GM12878 (cell line): ENCODE measurements around the gene L3MBTL1. TPM values are rescaled to one million over a fixed set of nuclear protein-coding genes. Genes with fewer than 3 reads are reported as not detected.

ENCODE experiments used
- ATAC-seq: fragments of 200-7000 bp; cut with Tn5 transposase; 3 replicates; pipeline ENCODE4 v1.9.1; 2020; ENCODE audit warnings: mild to moderate bottlenecking, moderate library complexity
- BruUV-seq: library from RNA; stranded (reverse); fragments of 400-500 nt; replicated peaks from 2 replicates; lab custom pipeline; 2021; lab: Mats Ljungman, UMichigan
- CTCF ChIA-PET: fragments of 300-600 bp; sonication (Branson Sonifier 250); formaldehyde crosslinking; extraction: SDS; loops from one replicate; lab custom pipeline; 2021; ENCODE audit warnings: inconsistent platforms; lab: Yijun Ruan, JAX
- POLR2A ChIA-PET: fragments of 350-600 bp; formaldehyde crosslinking; extraction: SDS; loops from one replicate; lab custom pipeline; 2021; ENCODE audit warnings: inconsistent platforms; lab: Charles Lee
- RAD21 ChIA-PET: fragments of 300-600 bp; sonication (Branson Sonifier 250); formaldehyde crosslinking; loops from one replicate; lab custom pipeline; 2023; ENCODE audit warnings: antibody characterized with exemption; ENCODE audit not compliant: unreplicated experiment; lab: Charles Lee
- SMC1A ChIA-PET: fragments of 300-600 bp; sonication (Branson Sonifier 250); formaldehyde crosslinking; loops from one replicate; lab custom pipeline; 2023; ENCODE audit not compliant: unreplicated experiment, uncharacterized antibody; lab: Charles Lee
- DNase-seq: peaks from one replicate; pipeline ENCODE4 v3.0.0-alpha.2; 2011; ENCODE audit warnings: low read depth, low spot score
- FAIRE-seq: peaks from 3 replicates; lab custom pipeline; 2011; peaks lifted over from hg19 to GRCh38; lab: Jason Lieb, UNC
- H2AFZ ChIP-seq: 2 replicates; pipeline ENCODE4 v1.6.0; 2011; ENCODE audit warnings: low read depth, low read length, control low read depth; ENCODE audit not compliant: control insufficient read depth
- H3K27ac ChIP-seq: 2 replicates; pipeline ENCODE4 v1.5.1; 2011; ENCODE audit warnings: control low read depth; ENCODE audit not compliant: control insufficient read depth, insufficient read depth
- H3K27me3 ChIP-seq, 2 experiments: replicated peaks in 1 of 2; 2 replicates each; pipeline versions ENCODE4 v1.6.0 to v1.6.1; 2011; ENCODE audit warnings: low read length in 1 of 2; ENCODE audit not compliant: control insufficient read depth in 2 of 2, insufficient read depth in 2 of 2
- H3K36me3 ChIP-seq, 2 experiments: 2 replicates each; pipeline ENCODE4 v1.5.1; 2011; ENCODE audit warnings: low read length in 1 of 2; ENCODE audit not compliant: control insufficient read depth in 2 of 2, insufficient read depth in 2 of 2
- H3K4me1 ChIP-seq: 2 replicates; pipeline ENCODE4 v1.6.1; 2011; ENCODE audit warnings: mild to moderate bottlenecking, low read length, moderate library complexity, mixed read lengths; ENCODE audit not compliant: control insufficient read depth, insufficient read depth
- H3K4me2 ChIP-seq: 2 replicates; pipeline ENCODE4 v1.6.0; 2011; ENCODE audit warnings: control low read depth; ENCODE audit not compliant: control insufficient read depth, insufficient read depth
- H3K4me3 ChIP-seq: fragments of 200-600 bp; sonication (generic); 2 replicates; pipeline ENCODE4 v1.5.1; 2016
- H3K79me2 ChIP-seq: 2 replicates; pipeline ENCODE4 v1.6.0; 2011; ENCODE audit warnings: low read length; ENCODE audit not compliant: control insufficient read depth, insufficient read depth
- H3K9ac ChIP-seq: 2 replicates; pipeline ENCODE4 v1.8.0; 2011; ENCODE audit warnings: low read length, control low read depth, mixed read lengths; ENCODE audit not compliant: control insufficient read depth, insufficient read depth
- H3K9me3 ChIP-seq: replicated peaks from 3 replicates; pipeline ENCODE4 v1.5.1; 2011; ENCODE audit warnings: mild to moderate bottlenecking, low read length; ENCODE audit not compliant: control insufficient read depth, insufficient read depth
- H4K20me1 ChIP-seq: 2 replicates; pipeline ENCODE4 v1.6.0; 2011; ENCODE audit not compliant: control insufficient read depth, insufficient read depth
- CUX1 ChIP-seq: IDR thresholded peaks from 2 replicates; pipeline ENCODE4 v1.6.1; 2012; ENCODE audit warnings: improper control_type of control experiment, low read depth, low read length; ENCODE audit not compliant: insufficient replicate concordance
- MEF2A ChIP-seq: IDR thresholded peaks from 2 replicates; pipeline ENCODE4 v1.6.1; 2011; ENCODE audit warnings: low read depth, mild to moderate bottlenecking, low read length, moderate library complexity; ENCODE audit not compliant: insufficient read depth
- RFX5 ChIP-seq: IDR thresholded peaks from 2 replicates; pipeline ENCODE4 v1.6.1; 2011; ENCODE audit warnings: low read depth, low read length, improper control_type of control experiment
- SIN3A ChIP-seq: IDR thresholded peaks from 2 replicates; pipeline ENCODE4 v1.6.1; 2012; ENCODE audit warnings: low read depth, low read length, improper control_type of control experiment
- SRF ChIP-seq, 2 experiments: IDR thresholded peaks; 2 replicates each; pipeline ENCODE4 v1.6.1; 2011; ENCODE audit warnings: low read depth in 2 of 2, low read length in 2 of 2, mild to moderate bottlenecking in 1 of 2, moderate library complexity in 1 of 2
- TCF12 ChIP-seq: IDR thresholded peaks from 2 replicates; pipeline ENCODE4 v1.6.1; 2011; ENCODE audit warnings: low read depth, mild to moderate bottlenecking, low read length
- USF2 ChIP-seq: IDR thresholded peaks from 2 replicates; pipeline ENCODE4 v1.6.1; 2011; ENCODE audit warnings: low read depth, low read length, improper control_type of control experiment, borderline replicate concordance
- ZBTB33 ChIP-seq: fragments of 450-650 bp; IDR thresholded peaks from 2 replicates; pipeline ENCODE4 v1.6.1; 2017; ENCODE audit warnings: mild to moderate bottlenecking
- ZBTB40 ChIP-seq: fragments of 450-650 bp; IDR thresholded peaks from 2 replicates; pipeline ENCODE4 v1.6.1; 2016; ENCODE audit warnings: mild to moderate bottlenecking, moderate library complexity, borderline replicate concordance
- ZNF207 ChIP-seq: fragments of 450-650 bp; IDR thresholded peaks from 2 replicates; pipeline ENCODE4 v1.6.1; 2014; ENCODE audit warnings: antibody characterized with exemption, mild to moderate bottlenecking, borderline replicate concordance
- whole genome bisulfite sequencing: methylation state at CpG from one replicate; pipeline ENCODE4 v1.1.6; 2016; ENCODE audit warnings: low lambda C conversion rate; ENCODE audit not compliant: insufficient replicate concordance, insufficient coverage; ENCODE audit errors: missing lambda C conversion rate; 5-methylcytosine and 5-hydroxymethylcytosine counted together
- in situ Hi-C: fragments of 300-500 bp; cut with MboI; formaldehyde crosslinking; loops from 9 replicates; pipeline ENCODE4 v1.14.3; 2018; ENCODE audit warnings: mixed read lengths
- intact Hi-C: fragments of 100-400 bp; cut with micrococcal nuclease; formaldehyde crosslinking; loops from one replicate; pipeline ENCODE4 v1.14.2; 2022; ENCODE audit not compliant: unreplicated experiment
- polyA plus RNA-seq, 11 experiments: library from polyadenylated mRNA; depleted of rRNA in 4 of 11; unstranded in 6 of 11; stranded (reverse) in 5 of 11; fragments of >200 nt; fragmentation: Nextera tagmentation in 4 of 11; fragmentation: Illumina TruSeq in 1 of 11; extraction: Ambion mirVana in 4 of 11; extraction: Trizol in 1 of 11; gene quantifications; 1 replicate in 1 of 11; 2 replicates in 10 of 11; pipeline versions ENCODE4 v1.2.1 to v1.2.3, GENCODE V29; 2011 to 2016; ENCODE audit warnings: inconsistent platforms in 2 of 11, missing spikeins in 2 of 11, low read depth in 1 of 11
- total RNA-seq, 4 experiments: library from RNA; depleted of rRNA in 3 of 4; stranded (reverse); fragments of >200 nt in 3 of 4; fragmentation: Illumina TruSeq in 1 of 4; extraction: Trizol in 1 of 4; gene quantifications; 2 replicates each; pipeline versions ENCODE4 v1.2.1 to v1.2.3, GENCODE V29; 2013 to 2021

Gene L3MBTL1
- total and polyA plus RNA-seq, 10 of the 15 experiments (the other 5 are each of a cell fraction or from before 2014, with no cell fraction given) = 0.56 to 6.6 (median 3.9) TPM

GRCh38 chr20:43511879-43512278 is 4.4 kb downstream of the L3MBTL1 start:
- Histone ChIP-seq H3K4me2 (no peak overlapping the region), H2AFZ (no peak overlapping the region), H4K20me1 (no peaks in the 10 kb centered on the region), H3K4me3 (no peak overlapping the region), H3K36me3 (no peaks in the 10 kb centered on the region), H3K27me3 (peaks cover 2 to 8% of the 10 kb centered on the region in 2 experiments; a peak in 2 of 4 replicates), H3K79me2 (peaks cover 2% of the 10 kb centered on the region), H3K4me1 (peaks cover 3% of the 10 kb centered on the region; the same call in 1 of the 2 replicates), H3K9ac (no peak overlapping the region), H3K27ac (no peak overlapping the region), H3K9me3 (no peaks in the 10 kb centered on the region)
- ATAC-seq = no peak
- FAIRE-seq = no peak
- POLR2A ChIA-PET = no interaction called here
- RAD21 ChIA-PET = no interaction called here
- intact Hi-C loops = loop anchor here (5.0 kb wide), 1 partner anchor 55 kb away; the partner anchor contains the start of gene SRSF6
- in situ Hi-C loops = no loop called here
- SMC1A ChIA-PET = no interaction called here
- CTCF ChIA-PET = no interaction called here
- BruUV-seq = no TSS peak
- 53% methylated on average over 1 of the region's 1 CpG for WGBS
- no peak for DNase-seq
- TF ChIP-seq USF2 = no peak
- no peak for TF ChIP-seq ZBTB40
- TF ChIP-seq ZNF207 = no peak
- no peak for TF ChIP-seq RFX5
- no peak for TF ChIP-seq MEF2A
- TF ChIP-seq ZBTB33 = no peak
- no peak for TF ChIP-seq SIN3A
- TF ChIP-seq TCF12 = no peak
- no peak for TF ChIP-seq SRF (IDR thresholded peaks at IDR 0.05; ENCODE audit: low read depth in 2 of 2, low read length in 2 of 2)
- TF ChIP-seq CUX1 = no peak
